HG03575 (cell line): ENCODE measurements around the gene EDEM1.

ENCODE experiments used
- ATAC-seq: cut with Tn5 transposase; IDR thresholded peaks from one replicate; pipeline ENCODE4 v1.9.1; 2021; ENCODE audit not compliant: unreplicated experiment, insufficient number of reproducible peaks, low FRiP score; ENCODE audit errors: extremely low read depth

EDEM1 gene

DNA sequence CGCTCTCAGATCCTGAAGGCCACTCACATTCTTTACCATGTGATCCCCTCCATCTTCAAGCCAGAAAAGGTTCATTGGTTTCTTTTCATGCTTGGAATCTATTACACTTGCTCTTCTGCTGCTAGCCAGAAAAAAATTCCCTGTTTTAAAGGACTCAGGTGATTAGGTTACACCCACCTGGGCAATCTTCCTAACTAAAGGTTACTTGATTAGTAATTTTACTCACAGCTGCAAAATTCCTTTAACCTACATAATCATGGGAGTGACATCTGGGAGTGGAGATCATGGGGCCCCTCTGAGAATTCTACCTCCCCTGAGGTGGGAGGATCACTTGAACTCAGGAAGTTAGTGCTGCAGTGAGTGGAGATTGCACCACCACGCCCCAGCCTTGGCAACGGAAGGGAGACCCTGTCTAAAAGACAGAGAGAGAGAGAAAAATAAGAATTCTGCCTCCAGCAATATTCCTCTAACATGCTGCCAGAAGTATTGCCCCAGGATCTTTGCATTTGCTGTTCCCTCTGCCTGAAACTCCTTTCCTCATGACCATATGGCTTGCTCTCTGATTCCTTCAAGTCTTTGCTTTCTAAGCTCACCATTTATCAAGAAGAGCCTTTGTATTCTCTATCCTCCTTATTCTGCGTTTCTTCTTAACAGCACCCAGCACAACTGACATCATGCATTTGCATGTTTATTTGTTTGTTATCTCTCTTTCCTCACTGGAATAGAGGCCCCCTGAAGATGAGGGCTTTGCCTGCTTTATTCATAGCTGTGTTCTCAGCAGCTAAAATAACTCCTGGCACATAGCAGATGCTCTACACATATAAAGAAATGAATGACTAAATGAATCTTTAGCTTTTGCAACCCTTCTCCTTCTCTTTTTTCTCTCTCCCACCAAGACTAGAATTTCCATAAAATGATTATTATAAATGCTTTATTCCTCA is 68.2 kb downstream of the EDEM1 start:
- ATAC-seq, result no peak

DNA sequence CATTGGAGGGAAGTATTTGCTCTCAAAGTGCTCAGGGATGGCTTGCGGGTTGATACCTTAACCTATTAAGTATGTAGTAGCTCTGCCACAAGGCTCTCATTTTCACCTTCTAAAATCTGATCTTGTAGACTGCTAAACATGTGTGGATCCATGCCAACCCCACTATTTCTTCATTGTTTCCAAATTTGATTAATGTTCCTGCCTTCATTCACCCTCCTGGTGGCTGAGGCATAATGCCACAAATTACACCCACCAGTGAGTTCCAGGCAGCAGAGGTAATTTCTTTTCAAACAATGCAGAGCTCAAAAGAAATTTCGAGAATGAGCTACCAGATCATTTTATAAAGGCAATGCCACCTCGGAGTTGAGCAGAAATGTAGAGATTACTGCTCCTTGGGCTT is 71.0 kb downstream of the EDEM1 start:
- ATAC-seq, result no peak

GRCh38 chr3:5260992-5261501 is 73.5 kb downstream of the EDEM1 start:
- ATAC-seq, result no peak

DNA sequence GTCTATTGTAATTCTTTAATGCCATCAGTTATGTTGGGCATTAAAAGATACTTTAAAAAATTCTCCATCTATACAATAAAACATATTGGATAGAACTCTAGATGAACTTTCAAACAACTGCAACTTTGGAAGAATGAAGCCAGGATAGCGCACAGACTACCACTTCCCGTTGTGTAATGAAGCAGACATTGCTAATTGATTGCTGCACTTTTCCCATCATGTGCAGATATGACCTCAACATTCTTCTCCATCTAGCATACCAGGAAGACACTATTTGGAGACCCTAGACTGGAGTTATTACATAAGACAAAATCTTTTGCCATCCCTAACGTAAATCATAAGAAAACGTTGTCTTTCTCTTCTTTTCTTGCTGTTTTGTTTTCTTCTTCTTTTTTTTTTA is 75.0 kb downstream of the EDEM1 start:
- no peak for ATAC-seq

DNA sequence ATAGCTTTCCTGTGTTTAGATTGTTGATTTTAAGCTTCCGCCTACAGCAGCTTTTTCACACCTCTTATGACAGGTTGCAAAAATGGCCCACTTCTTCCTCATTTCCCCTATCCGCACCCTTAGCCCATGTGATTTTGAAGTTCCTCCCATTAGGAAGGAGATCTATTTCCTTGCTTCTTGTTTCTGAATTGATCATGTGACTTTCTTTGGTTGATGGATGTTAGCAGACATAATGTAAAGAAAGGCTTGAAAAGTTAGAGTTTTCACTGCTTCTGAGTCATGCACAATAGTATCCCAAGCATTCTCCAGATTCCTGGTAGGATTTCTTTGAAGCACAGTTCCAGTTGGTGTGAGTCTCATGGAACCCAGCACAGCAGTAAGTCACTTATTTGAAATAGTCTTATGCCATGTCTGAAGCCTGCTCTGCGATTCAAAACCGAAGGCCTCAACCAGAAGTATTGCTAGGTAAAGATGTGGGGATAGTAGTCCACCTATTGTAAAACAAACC is 76.6 kb downstream of the EDEM1 start:
- no peak for ATAC-seq

- ATAC-seq, result no peak
Measured at GRCh38 chr3:5264896-5265770, 77.6 kb downstream of the EDEM1 start.

GRCh38 chr3:5267252-5267651 is 79.7 kb downstream of the EDEM1 start:
- no peak for ATAC-seq

- no peak for ATAC-seq
Measured at GRCh38 chr3:5267889-5268288, 80.4 kb downstream of the EDEM1 start.
